GM19452 (cell line): Measurements from ENCODE around the gene SERPINB12.

ENCODE experiments used
- ATAC-seq: cut with Tn5 transposase; IDR thresholded peaks from one replicate; pipeline ENCODE4 v1.9.1; 2021; ENCODE audit not compliant: unreplicated experiment

The SERPINB12 gene

DNA sequence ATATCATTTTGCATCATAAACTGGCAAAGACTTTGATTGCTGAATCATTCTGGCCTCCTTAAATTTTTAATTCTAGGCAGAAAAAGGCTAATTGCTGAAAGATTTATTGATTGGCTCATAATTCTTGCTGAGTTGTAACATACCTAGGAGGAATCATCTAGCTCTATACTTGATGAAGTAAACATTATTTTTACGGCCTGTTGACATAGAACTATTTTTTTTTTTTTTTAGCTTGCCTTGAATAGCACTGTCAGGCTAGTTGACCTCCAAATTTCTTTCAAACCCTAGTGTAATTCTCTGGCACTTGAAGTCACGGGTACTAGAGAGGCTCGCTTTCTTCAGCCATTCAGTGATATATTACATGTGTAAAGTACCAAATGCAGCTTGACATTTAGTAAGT, 2.8 kb downstream of the SERPINB12 start:
- no peak for ATAC-seq

DNA sequence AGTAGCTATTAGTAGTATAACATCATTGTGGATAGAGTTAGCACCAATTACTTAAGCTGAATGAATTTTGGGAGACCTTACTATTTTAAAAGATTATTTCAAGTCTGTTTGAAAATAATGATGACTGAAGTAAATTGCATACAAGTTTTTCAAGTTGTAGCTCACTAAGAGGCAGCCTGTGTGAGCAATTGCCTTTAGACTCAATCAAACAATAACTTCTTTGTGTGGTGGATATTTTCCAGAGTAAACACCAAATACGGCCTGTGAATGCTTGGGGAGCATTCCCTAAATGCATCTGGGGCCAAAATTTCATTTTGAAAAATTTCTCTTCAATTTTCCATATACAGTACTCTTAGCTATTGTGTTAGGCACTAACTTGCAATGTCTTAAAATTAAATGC, 7.9 kb downstream of the SERPINB12 start:
- no peak for ATAC-seq

DNA sequence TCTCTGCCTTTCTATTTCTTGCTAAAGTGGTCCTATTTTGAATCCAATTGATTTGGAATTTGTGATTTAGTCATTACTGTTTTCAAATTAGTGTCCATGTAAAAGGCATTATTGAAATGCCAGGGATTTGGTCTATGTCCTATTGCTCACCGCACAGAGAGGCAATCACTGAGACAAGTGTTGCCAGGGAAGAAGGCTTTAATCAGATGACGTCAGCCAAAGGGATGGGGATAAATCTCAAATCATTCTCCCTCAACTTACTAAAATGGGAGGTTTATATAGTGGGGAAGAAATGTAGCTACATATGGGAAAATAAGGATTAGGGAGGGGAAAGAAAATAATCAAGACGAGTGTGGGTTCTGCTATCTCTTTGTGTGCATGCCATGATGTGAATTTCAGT, 9.6 kb downstream of the SERPINB12 start:
- no peak for ATAC-seq

DNA sequence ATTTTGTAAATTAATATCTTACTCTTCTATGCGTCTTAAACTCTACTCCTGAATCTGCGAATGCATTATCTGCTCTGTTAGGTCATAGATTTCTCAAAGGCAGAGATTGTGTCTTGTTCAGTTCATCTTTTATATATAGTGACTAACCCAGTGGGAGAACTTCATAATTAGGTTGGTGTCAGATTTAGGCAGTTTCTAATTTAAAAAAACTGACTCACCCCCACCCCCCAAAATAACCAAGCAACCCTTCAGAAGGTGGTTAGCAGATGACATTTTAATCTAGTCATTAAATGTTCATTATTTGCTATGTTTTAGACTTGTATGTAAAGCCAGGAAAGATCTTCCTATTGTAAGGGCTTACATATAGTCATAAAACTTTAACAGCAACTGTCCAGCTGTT, 10.4 kb downstream of the SERPINB12 start:
- ATAC-seq = no peak

DNA sequence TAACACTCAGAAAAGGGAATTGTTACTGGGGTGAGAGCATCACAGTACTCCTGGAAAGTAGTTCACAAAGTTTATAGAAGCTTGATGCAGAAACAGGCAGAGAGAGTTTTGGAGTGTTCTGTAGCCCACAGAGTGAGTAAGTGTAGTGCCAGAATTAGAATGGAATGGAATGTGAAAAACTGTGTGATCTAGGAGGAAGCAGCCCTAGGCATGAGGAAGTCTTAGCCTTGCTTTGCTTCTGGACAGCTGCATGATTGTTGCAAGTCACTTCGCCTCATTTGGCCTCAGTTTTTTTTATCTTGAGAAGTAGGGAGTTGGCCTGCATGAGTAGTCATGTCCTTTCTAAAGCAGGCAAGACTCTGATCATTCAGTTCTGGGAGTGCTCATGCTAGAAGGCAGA, 10.9 kb downstream of the SERPINB12 start:
- no peak for ATAC-seq

DNA sequence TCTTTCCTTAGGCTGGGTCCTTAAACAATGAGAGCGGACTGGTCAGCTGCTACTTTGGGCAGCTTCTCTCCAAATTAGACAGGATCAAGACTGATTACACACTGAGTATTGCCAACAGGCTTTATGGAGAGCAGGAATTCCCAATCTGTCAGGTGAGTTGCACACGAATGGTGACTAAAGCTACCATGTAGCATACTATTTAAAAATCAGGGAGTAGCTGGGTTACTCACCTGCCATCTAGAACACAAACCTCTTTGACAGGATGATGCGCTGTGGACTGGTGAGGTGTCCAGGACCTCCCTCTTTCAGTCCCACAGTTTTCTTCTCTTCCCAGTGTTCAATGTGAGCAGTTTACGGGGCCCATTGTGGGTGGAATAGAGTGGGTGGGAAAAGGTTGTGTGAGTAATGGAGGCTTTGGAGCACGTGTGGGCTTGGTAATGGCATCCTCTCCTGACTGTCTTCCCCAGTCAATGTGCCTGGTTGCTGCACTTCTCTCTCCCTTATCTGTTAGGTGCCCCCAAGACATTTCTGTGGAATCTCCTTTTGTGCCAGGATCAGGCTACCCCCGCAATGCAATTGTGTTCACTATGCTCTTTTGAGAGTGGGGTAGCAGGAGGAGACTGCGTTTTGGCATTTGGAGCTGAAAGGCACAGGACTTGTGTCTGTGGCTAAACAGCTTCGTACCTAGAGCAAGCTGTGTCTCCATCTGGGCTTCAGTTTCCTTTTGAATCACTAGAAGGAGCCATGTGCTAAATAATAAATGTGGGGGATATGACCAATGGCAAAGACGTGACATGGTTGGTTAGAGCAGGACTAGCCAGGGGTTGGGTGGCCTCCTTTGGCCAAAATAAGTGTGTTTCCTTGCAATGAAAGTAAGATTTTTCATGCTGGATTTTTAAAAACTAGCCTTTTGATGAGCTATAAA, 17.7 kb downstream of the SERPINB12 start:
- ATAC-seq = no peak

DNA sequence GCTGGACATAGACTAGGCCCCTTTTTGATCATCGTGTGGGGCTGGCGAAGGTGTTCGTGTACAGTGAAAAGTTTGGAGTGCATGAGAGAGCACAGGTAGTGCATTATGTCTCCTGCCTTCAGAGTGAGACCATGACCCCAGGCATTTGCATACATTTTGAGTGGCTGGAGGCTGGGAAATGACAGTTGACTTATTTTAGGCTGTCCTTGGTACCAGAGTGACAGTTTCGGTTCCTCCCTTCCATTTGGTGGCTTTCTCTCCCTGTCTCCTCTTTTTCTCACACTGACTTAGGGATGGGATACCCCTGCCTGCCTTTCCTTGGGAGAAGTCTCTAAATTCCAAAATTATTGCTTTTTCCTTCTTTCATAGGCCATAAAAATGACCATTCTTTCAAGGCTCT, 20.1 kb downstream of the SERPINB12 start:
- ATAC-seq = peak; percentile 61

DNA sequence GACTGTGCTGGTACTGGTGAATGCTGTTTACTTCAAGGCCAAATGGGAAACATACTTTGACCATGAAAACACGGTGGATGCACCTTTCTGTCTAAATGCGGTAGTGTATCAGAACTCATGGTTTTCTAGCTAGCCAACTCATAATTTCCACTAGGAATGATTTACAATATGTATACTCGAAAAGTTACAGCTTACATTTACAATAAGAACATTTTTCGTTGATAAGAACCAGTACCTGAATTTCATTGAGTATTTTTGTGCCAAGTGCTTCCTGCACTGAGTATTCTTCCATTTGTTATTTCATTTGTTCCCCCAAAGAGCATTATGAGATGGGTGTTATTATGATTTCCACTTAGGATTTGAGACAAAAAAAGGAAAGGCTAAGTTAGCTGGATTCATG, 21.9 kb downstream of the SERPINB12 start:
- no peak for ATAC-seq

DNA sequence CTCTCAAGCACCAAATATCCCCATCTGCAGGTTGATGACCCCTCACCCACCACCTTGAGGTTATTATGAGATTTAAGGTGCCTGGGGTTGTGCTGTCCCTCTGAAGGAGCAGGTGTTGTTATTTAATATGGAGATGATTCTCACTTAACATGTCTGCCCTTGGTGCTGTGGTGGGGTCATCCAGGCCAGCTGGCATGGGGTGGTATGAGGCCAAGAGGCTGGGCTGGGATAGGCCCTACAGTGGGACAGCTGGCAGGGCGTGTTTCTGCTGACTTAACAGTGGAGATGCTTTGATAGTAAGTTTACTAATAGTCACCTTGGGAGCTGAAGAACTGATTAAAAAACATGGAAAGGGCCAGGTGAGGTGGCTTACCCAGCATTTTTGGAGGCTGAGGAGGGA, 22.4 kb downstream of the SERPINB12 start:
- no peak for ATAC-seq

DNA sequence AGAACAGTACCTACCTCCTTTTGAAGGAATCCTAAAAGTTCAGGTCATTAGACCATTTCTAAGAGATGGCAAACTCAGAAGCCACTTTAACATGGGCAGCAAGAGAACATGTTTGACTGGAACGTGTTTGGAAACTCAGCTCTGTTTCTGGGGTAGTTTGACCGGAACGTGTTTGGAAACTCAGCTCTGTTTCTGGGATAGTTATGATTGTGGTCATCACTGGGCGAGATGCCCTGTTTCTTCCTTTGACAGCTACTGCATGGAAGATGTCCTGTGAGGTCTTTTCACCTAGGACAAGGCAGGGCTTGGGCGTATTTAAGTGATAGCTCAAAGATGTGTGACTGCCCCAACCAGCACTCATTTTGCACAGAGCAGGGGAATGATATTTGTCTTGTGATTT, 25.1 kb downstream of the SERPINB12 start:
- ATAC-seq = no peak

DNA sequence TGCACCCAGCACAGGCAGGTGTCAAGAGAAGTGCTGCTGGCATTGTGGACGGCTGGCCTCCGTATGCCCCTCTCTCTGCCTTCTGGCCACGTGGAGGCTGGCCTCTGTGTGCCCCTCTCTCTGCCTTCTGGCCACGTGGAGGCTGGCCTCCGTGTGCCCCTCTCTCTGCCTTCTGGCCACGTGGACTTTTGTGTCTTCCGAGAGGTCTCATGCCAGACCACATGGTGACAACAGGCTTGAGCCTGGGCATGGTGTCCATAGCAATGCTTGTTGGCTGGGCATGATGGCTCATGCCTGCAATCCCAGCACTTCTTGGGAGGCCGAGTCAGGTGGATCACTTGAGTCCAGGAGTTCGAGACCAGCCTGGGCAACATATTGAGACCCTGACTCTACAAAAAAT, 25.7 kb downstream of the SERPINB12 start:
- ATAC-seq = no peak

DNA sequence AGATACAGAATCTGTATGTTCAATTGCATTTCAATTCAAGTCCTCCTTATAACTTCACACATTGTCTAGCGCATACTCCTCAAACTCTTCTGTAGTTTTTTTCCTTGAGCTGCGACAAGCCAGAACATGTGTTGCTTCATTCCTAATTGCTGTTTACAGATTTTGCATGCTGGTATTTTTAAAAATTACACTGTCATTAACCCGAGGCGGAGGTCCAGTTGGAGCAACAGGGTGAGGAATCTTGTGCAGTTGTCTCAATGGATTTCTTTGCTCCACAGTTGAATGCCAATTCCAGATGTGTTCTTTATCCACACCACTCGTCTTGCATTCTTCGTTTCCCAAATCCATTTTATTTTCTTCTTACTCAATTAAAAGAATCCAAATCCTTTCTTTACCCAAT, 28.6 kb downstream of the SERPINB12 start:
- ATAC-seq = no peak

DNA sequence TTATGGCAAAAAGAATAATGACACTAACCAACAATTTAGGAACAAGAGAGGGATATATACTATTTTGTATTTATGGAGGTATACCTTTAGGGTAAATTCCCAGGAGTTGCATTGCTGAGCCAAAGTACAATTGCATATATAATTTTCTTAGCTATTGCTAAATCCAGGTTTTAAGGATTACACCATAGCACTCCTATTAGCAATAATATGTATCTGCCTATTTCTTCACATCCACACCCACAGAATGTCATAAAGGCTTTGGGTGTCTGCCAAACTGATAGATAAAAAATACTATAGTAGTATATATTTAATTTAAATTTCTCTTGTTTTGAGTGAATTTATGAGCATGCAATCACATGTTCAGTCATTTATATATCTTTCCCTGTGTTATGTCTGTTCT, 33.5 kb downstream of the SERPINB12 start:
- ATAC-seq = no peak

DNA sequence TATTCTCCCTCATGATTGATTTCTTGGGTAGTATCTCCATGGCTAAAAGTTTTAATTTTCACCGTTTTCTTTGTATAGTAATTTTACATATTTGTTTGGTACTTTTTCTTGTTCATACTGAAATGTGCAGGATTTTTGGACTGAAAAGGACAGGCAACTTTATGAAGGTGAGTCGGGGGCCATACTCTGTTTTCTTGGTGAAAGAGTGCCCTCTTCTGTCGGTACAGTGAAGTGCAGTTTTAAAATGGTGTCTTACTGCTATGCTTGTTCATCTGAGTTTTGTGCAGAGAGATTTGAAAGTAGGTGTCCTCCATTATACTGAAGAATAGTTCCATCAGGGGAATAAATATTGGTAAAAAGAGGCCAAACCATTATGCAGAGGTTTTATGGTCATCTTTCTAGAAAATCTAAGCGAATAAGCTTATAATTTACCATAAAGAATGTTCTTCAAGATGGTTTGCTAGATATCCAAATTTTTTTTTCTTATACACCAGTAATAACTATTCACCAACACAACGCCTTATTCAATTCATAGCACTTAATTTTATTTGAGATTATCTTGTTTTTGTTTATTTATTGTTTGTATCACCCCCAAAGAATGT, 36.3 kb downstream of the SERPINB12 start:
- no peak for ATAC-seq

DNA sequence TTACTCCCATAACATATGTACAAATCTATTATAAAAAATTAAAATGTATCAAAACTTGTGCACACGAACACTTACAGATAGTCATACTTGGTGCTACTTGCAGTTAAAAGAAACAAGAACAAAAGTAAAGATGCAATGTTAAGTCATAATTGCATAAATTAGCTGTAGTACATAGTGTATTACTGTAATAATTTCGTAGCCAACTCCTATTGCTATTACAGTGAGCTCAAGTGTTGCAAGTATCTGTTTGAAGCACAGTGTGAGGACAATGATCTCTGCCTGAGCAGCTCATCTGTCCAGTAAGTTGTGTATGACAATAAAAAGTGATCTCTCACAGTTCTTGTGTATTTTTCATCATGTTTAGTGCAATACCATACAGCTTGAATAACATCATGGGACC, 37.4 kb downstream of the SERPINB12 start:
- ATAC-seq = no peak

DNA sequence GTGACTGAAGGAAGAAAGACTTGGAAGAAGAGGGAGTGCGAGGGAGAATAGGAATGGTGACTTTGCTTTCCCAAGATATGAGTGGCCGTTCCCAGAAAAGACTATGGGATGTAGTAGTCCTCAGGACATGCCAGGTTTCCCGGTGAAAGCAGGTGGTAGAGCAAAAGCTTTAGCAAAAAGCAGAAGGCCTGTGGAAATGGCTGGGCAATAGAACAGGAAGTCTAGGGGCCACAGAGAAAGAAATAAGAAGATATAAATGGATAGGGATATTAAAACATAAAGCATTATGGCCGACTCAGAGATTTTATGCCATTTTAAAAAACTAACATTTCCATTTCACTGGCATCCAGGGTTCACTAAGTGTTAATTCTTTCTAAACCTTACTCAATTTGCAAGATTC, 43.8 kb downstream of the SERPINB12 start:
- ATAC-seq = no peak

DNA sequence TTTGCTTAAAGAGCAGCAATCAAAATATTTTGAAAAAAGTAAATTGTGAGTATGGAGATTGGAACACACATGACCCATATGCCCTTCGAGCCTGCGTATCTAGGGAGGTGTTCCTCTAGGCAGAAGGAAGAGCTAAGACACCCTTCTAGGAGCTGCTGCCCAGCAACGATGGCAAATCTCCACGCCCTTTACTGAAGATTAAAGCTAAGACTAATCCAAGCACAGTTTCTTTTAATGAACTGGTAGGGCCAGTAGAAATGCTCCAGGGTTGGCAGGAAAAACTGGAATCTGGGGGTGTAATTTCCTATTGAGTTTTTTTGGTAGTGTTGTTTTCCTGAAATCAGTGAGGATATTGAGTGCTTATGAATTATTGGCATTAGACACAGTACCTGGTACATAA, 44.3 kb downstream of the SERPINB12 start:
- ATAC-seq = no peak

DNA sequence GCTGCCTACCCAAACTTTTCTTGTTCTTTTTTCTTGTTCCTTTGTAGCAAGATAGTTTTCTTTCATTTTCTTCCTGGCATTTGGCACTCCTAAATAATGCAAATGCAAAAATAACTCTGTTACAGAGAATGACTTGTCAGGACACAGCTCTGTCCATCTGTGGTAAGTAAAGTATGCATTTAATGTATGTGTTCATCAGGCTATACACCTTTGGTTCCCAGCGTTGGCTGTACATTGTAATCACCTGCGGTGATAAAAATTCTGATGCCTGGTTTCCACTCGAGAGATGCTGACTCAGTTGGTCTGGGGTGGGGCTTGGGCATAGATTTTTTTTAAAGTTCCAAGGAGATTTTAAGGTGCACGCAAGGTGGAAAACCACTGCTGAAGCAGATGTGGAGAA, 44.8 kb downstream of the SERPINB12 start, which contains the start of gene SERPINB13:
SERPINB13 (plus strand) TSS at position 378 of the 400 bp plus-strand sequence. CDS start 1,325 bp downstream, outside the sequence.
- no peak for ATAC-seq

DNA sequence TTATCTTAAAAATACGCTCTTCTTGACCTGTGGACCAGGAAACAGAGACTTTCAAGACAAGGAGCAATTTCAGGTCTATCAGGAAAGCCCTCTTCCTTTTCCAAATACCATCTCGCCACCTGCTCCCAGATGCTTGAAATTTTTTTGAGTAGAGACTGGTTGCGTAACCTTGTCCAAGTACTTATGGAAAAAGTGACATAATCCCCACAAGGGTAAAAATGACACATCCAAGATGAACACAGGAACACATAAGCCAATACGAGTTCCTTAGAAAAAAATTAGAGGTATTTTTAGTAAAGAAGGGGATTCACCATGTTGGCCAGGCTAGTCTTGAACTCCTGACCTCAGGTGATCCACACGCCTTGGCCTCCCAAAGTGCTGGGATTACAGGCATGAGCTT, 46.7 kb downstream of the SERPINB12 start:
- no peak for ATAC-seq

DNA sequence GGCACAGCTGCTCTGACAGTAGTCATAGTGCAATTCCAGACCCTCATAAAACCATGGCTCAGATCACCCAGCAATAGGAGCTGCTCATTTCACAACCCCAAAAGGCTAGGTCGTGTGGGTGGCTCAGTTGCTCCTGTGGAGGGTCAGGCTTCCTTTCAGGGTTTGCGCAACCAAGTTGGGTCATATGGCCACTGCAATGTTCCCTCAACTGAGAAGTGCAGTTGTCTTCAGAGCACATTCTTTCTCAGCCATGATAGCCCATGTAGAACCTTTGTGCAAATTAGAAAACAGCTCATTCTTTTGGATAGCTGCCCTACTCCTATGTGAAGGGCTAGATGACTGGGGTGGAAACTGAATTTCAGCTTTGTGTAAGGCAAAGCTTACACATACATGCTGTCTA, 48.2 kb downstream of the SERPINB12 start:
- ATAC-seq = no peak

DNA sequence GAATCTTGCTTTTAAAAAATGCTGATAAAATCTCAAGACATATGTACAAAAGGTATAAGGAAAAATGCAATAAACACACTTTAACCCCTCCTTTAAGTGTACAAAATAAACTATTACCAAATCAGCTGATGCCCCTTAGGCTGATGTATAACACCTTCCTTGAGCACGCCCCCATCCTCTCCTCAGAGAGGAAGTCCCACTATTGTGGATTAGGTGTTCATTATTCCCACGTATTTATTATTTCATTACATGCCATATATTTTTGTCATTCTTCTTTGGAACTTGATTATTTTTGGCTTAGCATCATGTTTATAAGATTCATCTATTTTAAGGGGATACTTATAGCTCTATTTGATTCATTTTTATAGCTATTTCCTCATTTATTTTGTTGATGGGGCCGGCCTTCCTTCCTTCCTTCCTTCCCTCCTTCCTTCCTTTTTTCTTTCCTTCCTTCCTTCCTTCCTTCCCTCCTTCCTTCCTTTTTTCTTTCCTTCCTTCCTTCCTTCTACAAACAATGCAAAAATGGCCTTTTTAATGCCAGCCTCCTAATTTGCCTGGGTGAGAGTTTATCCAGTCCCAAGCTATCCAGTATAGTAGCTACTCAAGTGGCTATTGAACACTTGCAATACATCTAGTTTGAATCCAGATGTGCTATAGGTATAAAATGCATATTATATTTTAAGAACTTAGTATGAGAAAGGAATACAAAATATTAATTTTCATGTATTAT, 49.0 kb downstream of the SERPINB12 start:
- no peak for ATAC-seq

DNA sequence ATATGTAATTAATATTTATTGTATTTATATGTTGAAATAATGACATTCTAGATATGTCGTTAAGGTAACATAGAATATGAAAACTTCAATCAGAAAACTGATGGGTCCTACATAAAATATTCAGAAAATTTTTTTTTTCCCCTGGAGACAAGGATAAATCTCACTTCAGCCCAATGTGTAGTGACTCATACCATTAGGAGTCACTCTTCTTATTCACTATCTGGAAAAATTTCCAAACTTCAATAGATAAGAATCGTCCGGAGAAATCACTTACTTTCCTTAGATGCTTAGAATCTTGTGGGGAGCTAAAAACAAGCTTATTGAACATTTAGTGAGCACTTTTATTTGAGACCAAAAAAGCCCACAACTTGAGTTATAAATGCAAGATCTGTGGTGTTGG, 49.6 kb downstream of the SERPINB12 start:
- ATAC-seq = no peak
